LNCAP (cell line): Measurements from ENCODE around the gene BCR.

ENCODE experiments used
- CTCF ChIP-seq: fragments of 450-650 bp; IDR thresholded peaks from 2 replicates; pipeline ENCODE4 v1.5.1; 2017; ENCODE audit warnings: mild to moderate bottlenecking

BCR gene

GRCh38 chr22:23213022-23213555 lies 32.8 kb downstream of the BCR start:
- no peak for TF ChIP-seq CTCF

GRCh38 chr22:23213581-23214334 lies 33.4 kb downstream of the BCR start:
- no peak for TF ChIP-seq CTCF

GRCh38 chr22:23214398-23214797 lies 34.1 kb downstream of the BCR start:
- TF ChIP-seq CTCF = no peak

- no peak for TF ChIP-seq CTCF
Measured at GRCh38 chr22:23215294-23216241, 35.3 kb downstream of the BCR start.

GRCh38 chr22:23216461-23217170 lies 36.3 kb downstream of the BCR start:
- TF ChIP-seq CTCF = no peak

- TF ChIP-seq CTCF = no peak
Measured at GRCh38 chr22:23217171-23218052, 37.1 kb downstream of the BCR start.
